DMS114 treated with DMSO at 0.1 percent for 48 hours (cell line): ENCODE results near the gene LAMA5.

ENCODE experiments used
- DNase-seq: peaks from one replicate; lab custom pipeline; 2025; ENCODE audit not compliant: unreplicated experiment; lab: John Stamatoyannopoulos, UW

Gene LAMA5

DNA sequence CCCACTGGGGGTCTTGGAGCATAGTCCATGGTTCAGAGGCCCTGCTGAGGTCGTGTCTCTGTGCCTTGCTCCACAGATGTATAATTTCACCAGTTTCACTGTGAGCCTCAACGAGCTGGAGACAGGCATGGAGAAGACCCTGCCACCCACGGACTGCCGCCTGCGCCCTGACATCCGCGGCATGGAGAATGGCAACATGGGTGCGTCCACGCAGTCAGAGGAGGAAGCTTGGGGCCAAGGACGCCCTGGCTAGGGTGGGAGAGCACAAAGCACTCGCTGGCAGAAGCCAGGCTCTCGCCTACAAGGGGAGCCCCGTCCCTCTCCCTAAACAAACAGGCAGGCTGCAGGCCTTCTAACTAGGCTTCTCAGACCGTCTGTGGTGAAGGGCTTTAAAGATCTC is 78.0 kb downstream of the LAMA5 start:
- no peak for DNase-seq

DNA sequence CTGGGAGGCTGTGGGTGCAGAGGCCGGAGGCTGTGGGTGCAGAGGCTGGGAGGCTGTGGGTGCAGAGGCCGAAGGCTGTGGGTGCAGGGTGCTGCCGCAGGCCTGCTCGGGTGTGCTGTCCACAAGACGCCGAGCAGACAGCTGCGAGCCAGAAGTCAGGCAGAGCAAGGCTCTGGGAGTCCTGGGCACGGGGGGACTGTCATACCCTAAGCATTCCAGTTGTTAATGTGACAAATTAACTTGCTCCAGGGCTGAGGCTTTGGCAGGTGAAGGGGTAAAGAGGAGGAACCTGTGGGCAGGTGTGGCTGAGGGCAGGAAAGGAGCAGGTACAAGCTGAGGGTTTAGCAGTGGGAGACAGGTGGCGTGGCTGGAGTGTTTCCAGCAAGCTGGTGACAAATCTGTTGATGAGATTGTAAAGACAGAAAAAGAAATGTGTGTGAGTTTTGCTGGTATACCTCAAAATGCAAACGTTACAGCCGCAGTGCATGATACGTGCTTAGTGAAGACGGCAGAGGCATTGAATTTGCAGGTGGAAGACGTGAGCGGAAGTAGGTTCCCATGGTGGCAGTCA is 78.5 kb downstream of the LAMA5 start:
- DNase-seq, result no peak

DNA sequence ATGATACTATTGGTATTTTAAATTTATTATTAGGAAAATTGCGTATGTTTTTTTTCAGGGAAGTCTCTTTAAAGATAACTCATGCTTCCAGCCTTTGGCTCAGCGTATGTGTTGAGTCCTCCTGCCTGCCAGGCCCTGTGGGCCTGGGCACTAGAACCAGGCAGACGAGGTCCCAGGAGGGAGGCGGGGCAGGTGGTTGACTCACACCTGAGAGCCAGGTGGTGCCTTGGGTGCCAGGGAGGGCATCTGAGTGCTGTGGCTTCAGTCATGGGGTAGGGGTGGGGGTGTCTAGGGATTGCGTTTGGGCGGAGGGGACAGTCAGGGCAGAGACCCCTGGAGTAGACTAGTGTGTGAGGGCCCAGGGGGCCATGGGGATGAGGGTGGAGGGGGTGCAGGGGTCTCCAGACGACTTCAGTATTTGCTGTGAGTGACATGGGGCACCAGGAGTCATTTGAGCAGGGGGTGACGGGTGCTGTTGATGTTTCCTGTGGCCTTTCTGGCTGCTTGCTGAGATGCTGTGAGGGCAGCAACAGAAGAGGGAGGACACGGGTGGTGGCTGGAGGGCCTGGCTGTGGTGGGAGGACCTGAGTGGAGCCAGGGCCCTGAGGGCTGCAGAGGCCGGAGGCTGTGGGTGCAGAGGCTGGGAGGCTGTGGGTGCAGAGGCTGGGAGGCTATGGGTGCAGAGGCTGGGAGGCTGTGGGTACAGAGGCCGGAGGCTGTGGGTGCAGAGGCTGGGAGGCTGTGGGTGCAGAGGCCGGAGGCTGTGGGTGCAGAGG is 79.2 kb downstream of the LAMA5 start:
- no peak for DNase-seq

DNA sequence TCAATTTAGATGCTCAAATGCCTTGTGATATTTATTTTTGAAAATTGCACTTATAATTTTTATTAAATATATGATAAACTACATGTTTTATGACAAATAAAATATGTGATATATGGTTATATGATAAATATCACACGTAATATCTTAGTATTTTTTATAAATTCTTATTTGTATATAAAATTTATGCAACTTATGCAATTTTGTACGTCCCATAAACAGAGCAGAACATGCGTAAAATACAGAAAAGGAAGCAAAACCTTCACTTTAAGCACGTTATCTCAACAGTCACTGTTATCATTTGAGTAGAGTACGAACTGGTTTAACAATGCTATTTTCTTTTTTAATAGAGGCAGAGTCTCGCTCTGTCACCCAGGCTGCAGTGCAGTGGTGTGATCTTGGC is 80.0 kb downstream of the LAMA5 start:
- no peak for DNase-seq

DNA sequence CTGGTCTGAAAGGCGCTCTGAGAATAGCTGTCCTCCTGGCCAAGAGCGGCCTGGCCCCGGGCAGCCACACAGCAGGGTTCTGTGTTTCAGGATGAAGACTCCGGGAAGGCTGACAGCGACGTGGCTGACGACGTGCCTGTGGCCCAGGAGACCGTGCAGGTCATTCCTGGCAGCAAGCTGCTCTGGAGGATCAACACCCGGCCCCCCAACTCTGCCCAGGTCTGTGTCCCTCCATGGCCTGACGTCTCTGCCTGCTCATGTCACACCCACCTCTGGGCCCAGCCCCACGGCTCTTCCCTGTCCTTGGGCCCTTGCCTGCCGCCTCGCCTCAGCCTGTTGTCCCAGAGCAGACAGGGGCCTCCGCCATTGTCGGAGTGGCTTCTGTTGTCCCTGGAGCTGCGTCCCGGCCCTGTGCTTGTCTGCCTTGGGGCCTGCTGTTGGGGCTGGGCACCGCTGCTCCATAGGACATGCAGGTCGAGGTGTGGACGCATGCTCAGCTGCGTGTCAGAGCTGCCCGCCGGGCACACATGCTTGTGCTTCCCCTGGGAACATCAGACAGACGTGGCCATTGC is 80.5 kb downstream of the LAMA5 start:
- DNase-seq, result no peak

DNA sequence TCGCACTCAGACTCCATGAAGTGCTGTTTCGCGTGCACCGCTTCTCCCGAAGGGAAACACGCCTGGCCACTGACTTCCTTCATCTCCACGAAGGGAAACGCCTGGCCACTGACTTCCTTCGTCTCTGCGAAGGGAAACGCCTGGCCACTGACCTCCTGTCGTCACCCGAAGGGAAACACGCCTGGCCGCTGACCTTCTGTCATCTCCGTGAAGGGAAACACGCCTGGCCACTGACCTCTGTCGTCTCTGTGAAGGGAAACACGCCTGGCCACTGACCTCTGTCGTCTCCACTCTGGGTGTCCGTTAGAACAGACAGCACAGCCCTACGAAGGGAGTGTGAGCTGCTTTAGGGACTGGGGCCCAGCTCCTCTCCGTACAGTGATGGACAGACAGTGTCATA is 81.4 kb downstream of the LAMA5 start:
- DNase-seq, result no peak

DNA sequence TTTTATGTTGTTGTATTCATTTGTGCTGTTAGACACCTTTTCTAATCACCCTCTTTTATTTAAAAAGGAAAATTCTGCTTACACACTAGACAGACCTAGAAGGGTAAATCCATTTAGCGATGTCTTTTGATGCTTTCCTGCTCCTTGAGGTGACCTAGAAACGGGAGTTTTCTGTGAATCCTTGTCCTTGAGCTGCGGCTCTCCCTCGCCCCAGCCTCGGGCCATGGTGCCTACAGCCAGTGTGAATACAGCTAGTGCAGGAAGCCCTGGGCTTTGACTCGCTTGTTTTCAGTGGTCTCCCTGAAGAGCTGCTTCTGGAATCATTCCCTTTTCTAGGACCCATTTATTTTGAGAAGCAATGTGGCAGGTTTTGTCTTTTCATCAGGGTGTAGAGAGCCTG is 82.0 kb downstream of the LAMA5 start:
- no peak for DNase-seq

DNA sequence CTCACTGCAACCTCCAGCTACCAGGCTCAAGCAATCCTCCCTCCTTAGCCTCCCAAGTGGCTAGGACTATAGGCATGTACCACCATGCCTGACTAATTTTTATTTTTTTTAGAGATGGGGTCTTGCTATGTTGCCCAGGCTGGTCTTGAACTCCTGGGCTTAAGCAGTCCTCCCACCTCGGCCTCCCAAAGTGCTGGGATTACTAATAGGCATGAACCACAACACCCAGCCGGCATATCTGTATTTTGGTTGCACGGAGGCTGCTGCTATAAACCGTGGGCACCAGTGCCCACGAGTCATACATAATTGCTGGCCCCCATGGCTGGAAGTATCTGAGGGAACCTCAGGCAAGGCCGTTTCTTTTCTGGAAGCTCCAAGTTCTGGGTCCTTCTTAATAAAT is 82.7 kb downstream of the LAMA5 start:
- DNase-seq, result no peak

DNA sequence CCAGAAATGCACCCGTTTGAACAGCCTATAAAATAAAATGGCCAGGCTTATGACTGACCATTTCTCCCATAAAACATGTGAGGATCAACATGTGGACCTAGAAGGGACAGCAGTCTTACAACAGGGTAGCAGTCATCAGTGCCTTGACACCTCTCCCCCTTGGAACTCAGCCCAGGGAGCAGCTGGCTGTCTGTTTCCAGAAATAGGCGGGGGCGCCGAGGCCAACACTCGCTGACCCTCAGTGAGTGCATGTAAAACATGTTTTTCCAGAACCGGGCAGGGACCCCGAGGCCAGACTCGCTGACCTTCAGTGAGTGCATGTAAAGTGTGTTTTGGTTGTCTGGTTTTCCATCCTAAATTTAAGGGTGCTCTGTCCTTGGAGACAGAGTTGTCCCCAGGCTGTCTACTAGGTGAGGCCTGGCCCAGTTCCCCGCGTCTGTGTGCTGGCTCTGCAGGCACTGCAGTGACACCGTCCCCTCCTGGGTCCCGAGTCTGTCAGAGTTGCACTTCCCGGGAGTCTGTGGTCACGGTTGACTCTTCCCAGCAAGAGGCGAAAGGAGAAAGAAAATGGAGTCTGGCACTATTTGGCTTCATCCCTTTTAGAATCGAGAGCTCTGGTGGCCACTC is 84.1 kb downstream of the LAMA5 start:
- no peak for DNase-seq

DNA sequence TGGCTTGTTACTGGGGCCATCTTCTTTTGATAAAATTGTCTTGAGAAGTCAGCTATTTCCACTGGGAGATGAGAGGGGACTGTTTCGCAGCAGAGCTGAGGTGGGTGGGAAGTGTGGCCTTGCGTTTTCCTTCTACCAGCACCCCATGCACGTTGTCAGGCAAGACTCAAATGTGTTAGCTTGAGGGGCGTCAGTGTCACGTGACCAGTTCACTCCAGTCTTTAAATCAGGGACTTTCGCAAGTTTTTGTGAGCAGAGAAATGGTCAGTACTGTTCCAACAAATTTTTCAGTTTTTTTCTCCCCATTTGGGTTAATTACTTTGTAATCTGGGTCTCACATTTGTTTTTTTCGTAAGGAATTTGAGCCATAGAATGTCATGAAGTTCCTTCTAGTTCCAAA is 85.0 kb downstream of the LAMA5 start:
- no peak for DNase-seq

DNA sequence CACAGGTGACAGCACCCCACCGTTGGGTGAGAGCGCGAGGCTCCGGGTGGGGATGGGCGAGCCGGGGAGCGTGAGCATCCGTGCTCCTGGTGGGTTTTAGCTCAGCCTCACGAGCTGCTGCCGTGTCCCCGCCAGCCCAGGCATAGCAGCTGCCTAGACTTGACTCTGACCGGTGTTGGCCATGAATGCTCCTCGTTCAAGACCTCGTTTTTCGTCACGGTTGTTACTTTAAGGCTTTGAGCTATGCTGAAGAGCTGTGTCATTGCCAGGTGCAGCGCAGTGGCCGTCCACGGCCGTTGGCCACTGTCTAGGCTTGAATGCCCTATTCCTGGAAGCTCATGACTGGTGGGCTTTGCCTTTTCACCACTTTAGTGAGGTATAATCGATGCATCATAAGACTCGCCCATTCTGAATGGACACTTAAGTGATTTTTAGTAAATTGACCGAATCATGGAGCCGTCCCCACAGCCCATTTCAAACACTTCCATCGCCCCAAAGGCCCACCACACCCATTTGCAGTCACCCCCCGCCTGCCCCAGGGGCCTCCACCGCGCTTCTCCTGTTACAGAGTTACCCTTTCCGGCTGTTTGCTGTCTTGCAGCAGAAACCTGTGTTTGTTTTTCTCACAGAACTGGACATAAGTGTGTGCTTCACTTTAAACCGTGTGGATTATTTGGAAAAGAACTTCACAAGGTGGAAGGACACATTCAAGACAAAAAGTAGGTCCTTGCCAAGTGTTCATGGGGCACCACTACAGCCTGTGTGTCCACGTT is 85.8 kb downstream of the LAMA5 start:
- no peak for DNase-seq

DNA sequence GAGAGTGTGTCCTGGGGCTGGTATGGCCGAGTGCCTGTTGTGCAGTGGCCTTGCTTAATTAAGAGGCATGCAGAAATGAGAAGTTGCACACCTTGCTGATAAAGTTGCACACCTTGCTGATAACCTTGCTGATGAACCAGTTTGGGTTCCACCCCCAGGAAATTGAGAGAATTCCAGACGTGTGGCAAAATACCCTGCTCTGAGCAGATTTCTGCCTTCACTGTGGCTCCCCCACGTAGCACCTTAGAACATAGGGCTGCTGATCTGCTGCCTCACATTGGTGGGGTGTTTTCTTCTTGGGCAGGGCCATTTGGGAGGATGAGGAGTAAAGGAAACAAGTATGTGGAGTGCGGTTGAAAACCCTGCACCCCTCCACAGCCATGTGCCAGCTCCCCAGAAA is 86.8 kb downstream of the LAMA5 start:
- DNase-seq, result no peak

DNA sequence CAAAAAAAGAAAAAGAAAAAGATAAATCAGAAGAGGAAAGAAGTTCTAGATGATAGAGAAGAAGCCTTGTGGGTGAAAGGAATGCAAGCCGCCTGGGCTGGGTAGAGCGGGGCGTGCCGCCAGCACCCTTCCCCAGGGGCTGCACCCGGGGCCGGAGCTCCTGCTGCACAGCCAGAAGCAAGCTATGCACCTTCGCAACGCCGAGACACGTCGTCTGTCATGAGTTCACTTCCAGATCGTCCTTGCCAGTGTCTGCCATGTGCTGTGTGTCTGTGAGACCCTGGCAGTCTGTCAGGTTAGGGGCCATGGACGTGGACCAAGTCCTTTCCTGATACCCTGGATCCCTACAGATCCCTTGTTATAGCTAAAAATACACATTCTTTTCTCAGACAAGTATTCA is 89.9 kb downstream of the LAMA5 start:
- no peak for DNase-seq

DNA sequence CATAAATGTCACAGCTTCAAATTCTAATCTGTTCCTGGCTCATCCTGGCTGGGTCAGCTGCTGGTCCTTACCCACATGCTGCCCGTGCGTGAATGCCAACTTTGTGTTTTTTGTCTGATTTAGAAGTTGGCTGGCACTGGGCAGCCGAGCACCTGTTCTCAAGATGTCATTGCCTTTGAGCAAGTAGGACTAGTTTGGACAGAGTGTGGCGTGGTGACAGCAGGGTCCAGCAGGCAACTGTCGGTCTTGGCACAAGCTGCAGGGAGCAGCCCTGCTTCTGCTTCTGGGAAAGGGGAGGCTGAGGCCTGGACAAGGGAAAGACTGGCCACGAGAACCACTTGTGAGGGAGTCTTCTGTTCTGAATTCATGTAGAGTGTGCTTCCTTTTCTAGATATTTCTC is 90.7 kb downstream of the LAMA5 start:
- DNase-seq, result no peak

DNA sequence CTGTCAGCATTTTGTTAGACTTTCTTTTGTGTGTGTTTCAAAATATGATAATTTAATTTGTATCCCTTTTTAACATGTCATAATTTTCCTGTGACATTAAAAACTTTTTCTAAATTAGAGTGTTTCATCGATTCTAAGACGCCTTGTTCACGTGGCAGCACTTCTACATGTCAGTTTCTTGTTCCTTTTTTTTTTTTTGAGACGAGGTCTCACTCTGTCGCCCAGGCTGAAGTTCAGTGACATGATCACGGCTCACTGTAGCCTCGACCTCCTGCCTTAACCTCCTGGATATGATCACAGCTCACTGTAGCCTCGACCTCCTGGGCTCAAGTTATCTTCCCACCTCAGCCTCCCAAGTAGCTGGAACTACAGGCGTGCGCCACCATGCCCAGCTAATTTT is 91.9 kb downstream of the LAMA5 start:
- DNase-seq, result no peak

DNA sequence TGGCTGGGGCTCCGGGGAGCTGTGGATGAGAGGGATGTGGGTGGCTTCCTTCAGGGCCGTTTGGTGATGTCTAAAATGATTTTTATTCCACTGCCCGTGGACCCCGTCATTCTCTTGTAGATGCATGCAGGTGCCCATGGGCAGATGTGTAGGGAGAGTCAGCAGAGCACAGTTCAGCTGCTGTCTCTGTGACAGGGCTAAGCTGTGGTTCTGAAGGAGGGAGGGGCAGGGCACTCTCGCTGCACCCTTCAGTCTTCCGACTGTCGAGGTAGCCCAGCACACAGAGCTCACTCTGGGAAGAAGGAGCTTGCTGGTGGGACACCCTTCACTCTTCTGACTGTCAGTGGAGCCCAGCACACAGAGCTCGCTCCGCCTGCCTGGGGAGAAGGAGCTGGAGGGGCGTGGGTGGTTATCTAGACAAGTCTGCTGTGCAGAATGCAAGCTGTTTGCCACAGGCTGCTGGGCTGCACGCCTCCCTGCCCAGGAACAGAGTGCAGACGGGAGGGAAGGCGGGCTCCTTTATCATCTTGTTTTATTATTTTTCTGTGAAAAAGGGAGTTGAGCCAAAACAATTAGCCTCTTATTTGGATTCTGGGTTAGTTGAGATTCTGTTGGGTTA is 92.7 kb downstream of the LAMA5 start:
- DNase-seq, result no peak

DNA sequence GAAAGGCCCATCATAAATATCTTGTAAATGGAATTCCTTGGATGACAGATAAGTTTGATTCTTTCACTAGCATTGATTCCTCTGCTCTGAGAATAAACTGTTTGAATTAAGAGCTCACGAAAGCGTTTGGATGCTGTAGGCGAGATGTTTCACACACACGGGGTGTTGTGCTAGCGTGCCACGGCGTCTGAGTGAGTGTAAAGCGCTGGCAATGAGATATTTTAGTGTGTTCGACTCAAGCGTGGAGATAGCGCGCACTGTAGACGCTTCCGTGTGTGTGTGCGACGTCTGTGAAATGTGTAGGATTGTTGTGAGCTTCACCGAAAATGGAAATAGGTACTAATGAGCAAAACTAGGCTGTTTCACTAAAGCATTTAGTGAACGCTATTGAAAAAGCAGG is 93.7 kb downstream of the LAMA5 start:
- DNase-seq, result no peak

DNA sequence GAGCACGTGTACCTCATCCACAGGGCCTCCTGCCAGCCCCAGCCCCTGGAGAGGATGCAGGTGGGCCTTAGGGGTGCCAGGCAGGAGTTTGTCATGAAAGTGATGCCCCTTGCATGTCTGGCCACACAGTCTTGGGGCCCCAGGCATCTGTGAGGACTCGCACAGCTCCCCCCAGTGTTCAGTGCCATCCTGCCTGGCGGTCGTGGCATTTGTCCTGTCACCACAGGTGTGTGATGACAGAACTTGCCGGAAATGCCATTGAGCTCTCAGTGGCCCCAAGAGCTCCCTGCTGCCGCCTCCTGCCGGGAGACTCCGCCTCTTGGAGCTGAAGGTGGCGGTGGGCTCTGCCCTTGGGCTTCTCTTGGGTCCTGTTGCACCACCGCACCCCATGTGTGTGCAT is 94.9 kb downstream of the LAMA5 start:
- no peak for DNase-seq

DNA sequence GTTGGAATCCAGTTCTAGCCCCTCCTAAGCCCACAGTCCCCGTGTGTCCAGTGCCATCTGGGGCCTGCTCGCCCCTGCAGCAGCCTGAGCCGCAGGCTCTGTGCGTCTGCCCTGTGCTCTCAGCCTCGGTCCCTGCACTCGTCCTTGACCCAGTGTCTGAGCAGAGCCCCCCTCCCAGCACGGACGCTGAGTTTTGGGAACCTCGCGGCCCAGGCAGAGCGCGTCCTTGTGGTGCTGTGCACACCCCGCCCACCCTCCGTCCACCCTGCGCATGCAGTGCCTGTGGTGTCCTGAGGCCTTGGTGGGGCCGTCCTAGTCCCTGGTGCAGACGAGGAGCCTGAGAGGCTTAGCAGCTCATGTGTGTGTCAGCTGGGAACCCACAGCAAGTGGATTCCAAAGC is 97.2 kb downstream of the LAMA5 start:
- no peak for DNase-seq

DNA sequence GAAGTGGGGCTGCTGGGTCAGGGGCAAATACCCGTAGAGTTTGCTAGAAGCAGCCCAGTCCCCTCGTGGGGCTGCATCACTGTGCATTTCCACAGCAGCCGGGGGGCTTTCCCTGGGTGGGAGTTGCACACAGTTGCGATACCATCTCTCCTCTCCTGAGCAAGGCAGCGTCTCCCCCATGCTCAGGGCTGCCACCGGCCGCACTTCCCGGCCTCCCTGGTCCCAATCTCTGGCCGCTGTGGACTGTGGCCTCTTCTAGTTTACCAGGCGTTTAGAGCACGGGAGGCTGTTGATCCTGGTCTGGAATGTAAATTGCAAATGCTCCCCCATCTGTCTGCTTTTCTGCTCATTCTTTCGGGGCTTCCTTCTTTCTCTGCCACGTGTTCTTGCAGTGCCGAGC is 97.7 kb downstream of the LAMA5 start:
- no peak for DNase-seq

DNA sequence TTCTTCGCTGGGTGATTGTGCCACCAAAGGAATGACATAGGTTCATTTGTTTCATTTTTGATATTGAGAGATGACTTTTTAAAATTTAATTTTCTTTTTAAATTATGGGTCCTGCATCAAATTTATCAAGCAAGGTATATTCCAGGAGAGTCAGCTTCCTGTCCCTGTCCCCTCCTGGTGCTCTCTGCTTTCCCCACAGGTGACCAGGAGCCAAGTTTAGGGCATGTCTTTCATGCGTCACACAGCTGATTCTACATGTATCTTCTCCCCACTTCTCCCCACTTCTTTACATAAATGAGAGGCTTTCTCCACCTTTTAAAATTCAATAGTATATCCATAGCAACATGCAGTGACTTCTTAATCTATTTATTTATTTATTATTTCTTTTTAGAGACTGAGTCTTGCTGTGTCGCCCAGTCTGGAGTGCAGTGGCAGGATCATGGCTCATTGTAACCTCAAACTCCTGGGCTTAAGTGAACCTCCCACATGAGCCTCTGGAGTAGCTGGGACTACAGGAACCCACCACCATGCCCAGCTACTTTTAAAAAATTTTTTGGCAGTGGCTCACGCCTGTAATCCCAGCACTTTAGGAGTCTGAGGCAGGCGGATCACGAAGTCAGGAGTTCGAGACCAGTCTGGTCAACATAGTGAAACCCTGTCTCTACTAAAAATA is 98.7 kb downstream of the LAMA5 start:
- DNase-seq, result no peak
